BLaER1 treated with 17β-estradiol and CSF1 and Interleukin-3, amounts not matched to agents 10 nM and 100 nM (cell line): ENCODE data around the gene PCDH9.

ENCODE experiments used
- H3K27ac ChIP-seq, 11 experiments: shearing (Covaris generic); formaldehyde crosslinking; 2 replicates each; pipeline ENCODE4 v1.8.1; 2022
- H3K27me3 ChIP-seq, 11 experiments: shearing (Covaris generic); formaldehyde crosslinking; 2 replicates each; pipeline ENCODE4 v1.8.1; 2022
- H3K36me3 ChIP-seq, 11 experiments: shearing (Covaris generic); formaldehyde crosslinking; 2 replicates each; pipeline ENCODE4 v1.8.1; 2022
- H3K4me1 ChIP-seq, 10 experiments: shearing (Covaris generic); formaldehyde crosslinking; 2 replicates each; pipeline ENCODE4 v1.8.1; 2022
- H3K4me2 ChIP-seq, 11 experiments: shearing (Covaris generic); formaldehyde crosslinking; 2 replicates each; pipeline ENCODE4 v1.8.1; 2022
- H3K4me3 ChIP-seq, 10 experiments: shearing (Covaris generic); formaldehyde crosslinking; 2 replicates each; pipeline ENCODE4 v1.8.1; 2022
- H3K9ac ChIP-seq, 11 experiments: shearing (Covaris generic); formaldehyde crosslinking; 2 replicates each; pipeline ENCODE4 v1.8.1; 2022
- H3K9me3 ChIP-seq, 11 experiments: shearing (Covaris generic); formaldehyde crosslinking; replicated peaks in 1 of 11; 2 replicates each; pipeline ENCODE4 v1.8.1; 2022
- H4K20me1 ChIP-seq, 11 experiments: shearing (Covaris generic); formaldehyde crosslinking; 2 replicates each; pipeline ENCODE4 v1.8.1; 2022
- Cebpa-rat ChIP-seq, 11 experiments: shearing (Covaris generic); IDR thresholded peaks; 2 replicates each; pipeline ENCODE4 v1.8.1; 2022

Gene PCDH9

DNA sequence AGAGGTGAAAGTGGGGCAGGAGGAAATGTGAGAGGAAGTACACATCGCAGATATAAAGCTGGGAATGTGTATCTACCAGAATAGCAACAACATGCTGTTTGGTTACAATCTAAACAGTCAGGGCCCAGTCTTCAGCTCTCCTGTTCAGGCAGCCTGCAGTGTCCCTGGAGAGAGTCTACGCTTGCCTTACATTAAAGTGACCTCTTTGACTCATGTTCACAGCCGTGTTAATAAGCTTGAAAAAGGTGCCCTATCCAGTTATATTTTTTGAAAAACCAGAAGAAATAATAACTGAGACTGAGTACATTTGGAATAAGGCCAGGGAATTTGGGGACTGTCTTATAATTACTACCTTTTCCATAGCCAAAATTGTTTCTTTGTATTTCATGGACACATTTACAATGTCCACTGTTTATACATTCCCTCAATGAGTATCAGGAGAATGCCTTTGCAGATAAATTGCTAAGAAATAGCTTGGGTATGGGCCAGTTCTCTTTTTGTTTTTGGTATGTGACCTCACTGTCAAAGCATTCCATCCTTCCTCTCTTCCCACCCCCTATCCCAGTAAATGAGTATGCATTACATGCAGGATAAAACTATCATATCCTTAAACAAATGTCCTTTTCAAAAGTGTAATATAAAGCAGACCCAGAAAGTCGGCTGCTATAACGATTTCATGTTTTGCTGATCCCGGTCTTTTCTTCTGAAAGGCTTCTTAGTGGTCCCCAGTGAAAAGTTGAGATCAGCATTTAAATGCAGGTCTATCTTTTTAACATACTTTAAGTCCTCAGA is 82.6 kb downstream of the PCDH9 start:
- H3K4me2 ChIP-seq: peak overlapping the region; percentile 64 to 87 (median 77)
- H3K4me3 ChIP-seq: peak overlapping the region in 8 of 10 experiments; percentile 10 to 58 (median 42); a peak in 11 of 20 replicates

DNA sequence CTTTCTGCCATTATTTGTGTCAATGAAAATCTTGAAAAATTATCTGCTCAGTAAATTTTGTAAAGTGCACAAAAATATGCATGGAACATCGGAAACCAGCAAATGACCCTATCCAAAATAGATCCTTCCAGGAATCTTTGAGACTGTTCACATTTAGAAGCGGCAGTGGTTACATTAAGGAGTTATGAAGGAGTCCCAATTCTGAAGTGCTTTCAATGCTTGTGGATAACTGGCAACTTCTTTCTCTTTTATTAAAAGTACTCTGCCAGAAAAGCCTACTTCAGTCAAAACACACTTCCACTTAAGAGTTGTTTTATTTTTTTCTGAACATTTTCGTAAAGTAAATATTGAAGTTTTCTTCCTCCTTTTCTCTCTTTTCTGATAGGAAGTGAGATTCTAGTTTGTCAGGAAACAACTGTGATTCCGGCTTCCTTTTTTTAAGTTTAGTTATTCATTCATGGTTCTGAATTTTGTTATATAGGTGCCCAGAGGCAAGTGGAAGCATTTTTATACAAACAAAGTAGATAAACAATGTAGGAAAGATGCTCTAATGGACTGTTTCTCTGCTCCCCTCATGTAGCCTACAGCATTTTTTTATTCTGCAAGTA is 83.5 kb downstream of the PCDH9 start:
- Histone ChIP-seq H3K27ac (peak overlapping the region in 10 of 11 experiments; percentile 32 to 65 (median 54); a peak in 18 of 22 replicates), H3K4me2 (peak overlapping the region; percentile 64 to 87 (median 77)), H3K9me3 (peaks cover 0 to 5% (median 0%) of the 10 kb centered on the region in 11 experiments; a peak in 2 of 22 replicates), H3K4me3 (peak overlapping the region; percentile 7 to 58 (median 40); a peak in 15 of 20 replicates), H3K27me3 (no peaks in the 10 kb centered on the region), H3K36me3 (no peaks in the 10 kb centered on the region), H3K4me1 (peaks cover 39 to 61% (median 48%) of the 10 kb centered on the region in 10 experiments), H4K20me1 (no peaks in the 10 kb centered on the region), H3K9ac (peak overlapping the region in 10 of 11 experiments; percentile 5 to 61 (median 34); a peak in 10 of 22 replicates)
- no peak for TF ChIP-seq Cebpa-rat (IDR thresholded peaks at IDR 0.05)

More for the DNA sequence above, 82.6 kb downstream of the PCDH9 start:
- Histone ChIP-seq H4K20me1 (no peaks in the 10 kb centered on the region), H3K27ac (peak overlapping the region in 10 of 11 experiments; percentile 32 to 65 (median 54); a peak in 17 of 22 replicates), H3K4me1 (peaks cover 39 to 61% (median 48%) of the 10 kb centered on the region in 10 experiments), H3K9ac (peak overlapping the region in 9 of 11 experiments; percentile 2 to 61 (median 38); a peak in 11 of 22 replicates), H3K9me3 (peaks cover 0 to 5% (median 0%) of the 10 kb centered on the region in 11 experiments; a peak in 2 of 22 replicates), H3K36me3 (no peaks in the 10 kb centered on the region), H3K27me3 (no peaks in the 10 kb centered on the region)
- no peak for TF ChIP-seq Cebpa-rat (IDR thresholded peaks at IDR 0.05)

DNA sequence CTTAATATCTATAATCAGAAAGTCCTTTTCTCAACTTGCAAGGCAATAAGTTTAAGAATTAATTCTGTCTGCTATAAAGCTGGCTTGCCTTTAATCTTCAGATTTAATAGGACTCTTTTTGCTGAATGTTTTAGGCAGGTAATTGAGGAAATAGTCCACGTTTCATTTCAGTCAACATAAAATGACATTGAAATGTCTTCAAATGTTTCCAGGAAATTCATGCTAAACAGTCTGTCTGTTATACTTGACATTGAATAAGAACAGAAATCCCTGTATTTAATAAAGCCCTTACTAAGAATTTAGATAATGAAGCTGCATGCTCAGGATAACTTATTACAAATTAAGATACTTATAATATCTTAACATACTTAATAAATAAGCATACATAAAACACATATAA is 84.2 kb downstream of the PCDH9 start:
- Histone ChIP-seq H3K27ac (peak overlapping the region in 2 of 11 experiments; percentile 57 to 58; a peak in 2 of 22 replicates), H3K4me1 (peaks cover 39 to 61% (median 48%) of the 10 kb centered on the region in 10 experiments), H3K4me2 (peak overlapping the region in 9 of 11 experiments; percentile 64 to 87 (median 79); a peak in 13 of 22 replicates), H3K27me3 (no peaks in the 10 kb centered on the region), H3K36me3 (no peaks in the 10 kb centered on the region), H3K9me3 (peaks cover 0 to 4% (median 0%) of the 10 kb centered on the region in 11 experiments; a peak in 2 of 22 replicates), H3K9ac (no peak overlapping the region), H4K20me1 (no peaks in the 10 kb centered on the region), H3K4me3 (no peak overlapping the region)
- TF ChIP-seq Cebpa-rat (IDR thresholded peaks at IDR 0.05): no peak

DNA sequence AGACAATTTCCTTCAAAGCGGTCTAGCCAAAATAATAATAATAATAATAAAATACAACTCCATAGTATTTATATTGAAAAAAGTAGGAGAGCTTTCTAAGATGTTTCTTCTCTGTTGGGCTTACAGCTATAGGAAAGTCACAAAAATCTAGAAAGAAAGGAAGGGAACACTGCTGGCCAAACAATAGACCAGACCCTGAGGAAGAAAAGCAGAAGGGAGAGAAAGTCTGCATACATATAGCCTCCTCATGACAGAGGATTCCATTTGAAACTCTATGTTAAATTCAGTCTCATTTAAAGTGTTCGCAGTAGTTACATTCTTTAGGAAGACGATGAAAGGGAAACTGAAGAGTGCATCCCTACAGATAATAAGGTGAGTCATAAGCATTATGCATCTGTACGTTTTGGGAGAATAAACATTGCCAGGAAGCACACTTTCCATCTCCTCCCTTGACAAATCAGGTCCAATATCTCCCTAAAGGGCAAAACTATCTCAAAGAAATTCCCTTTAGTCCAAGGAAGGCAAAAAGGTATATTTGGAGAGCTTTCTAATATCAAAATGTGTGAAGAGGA is 86.5 kb downstream of the PCDH9 start:
- Histone ChIP-seq H3K4me3 (no peak overlapping the region), H3K36me3 (no peaks in the 10 kb centered on the region), H3K27ac (0 out of 22 replicates have a peak overlapping the region, but pooled peaks of 1 of the 11 experiments have one; percentile 7), H3K9me3 (no peaks in the 10 kb centered on the region), H4K20me1 (no peaks in the 10 kb centered on the region), H3K27me3 (no peaks in the 10 kb centered on the region), H3K4me2 (peak overlapping the region; percentile 33 to 83 (median 58)), H3K4me1 (peaks cover 39 to 50% (median 45%) of the 10 kb centered on the region in 10 experiments), H3K9ac (no peak overlapping the region)
- no peak for TF ChIP-seq Cebpa-rat (IDR thresholded peaks at IDR 0.05)

DNA sequence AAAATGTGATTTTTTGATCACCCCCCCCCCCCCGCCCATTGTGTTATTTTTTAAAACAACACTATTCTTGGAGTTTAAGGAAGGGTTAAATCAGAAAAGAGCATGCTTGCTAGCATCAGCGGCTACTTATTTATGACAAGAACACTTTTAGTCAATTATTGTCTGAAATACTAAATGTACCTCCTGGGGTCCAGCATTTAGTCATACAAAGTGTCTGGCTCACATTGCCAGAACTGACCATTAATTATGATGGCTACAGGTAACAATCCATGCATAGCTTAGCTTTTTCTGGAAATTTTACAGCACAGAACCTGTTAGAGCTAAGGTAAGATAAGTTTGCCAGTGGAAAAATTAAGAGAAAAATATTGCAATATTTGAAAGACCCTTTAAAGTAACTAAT is 90.1 kb downstream of the PCDH9 start:
- H3K36me3 ChIP-seq: no peaks in the 10 kb centered on the region
- no peak for TF ChIP-seq Cebpa-rat (IDR thresholded peaks at IDR 0.05)

DNA sequence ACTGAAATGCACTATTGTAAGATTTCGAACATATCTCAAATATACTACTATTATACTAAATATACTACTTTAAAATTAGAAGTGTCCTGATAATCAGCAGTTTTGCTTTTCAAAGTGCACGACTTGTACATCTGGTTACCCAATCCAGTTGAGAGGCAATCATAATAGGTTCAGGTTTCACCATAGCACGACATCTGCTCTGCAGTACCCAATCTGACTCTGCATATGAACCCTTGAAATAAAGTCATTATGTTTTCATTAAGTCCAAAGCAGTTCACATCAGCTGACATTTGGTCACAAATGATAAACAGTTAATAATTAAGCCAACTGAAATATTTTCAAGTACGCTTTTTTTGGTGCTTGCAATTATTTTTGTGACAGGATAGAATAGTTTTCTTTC is 90.6 kb downstream of the PCDH9 start:
- Histone ChIP-seq H3K27ac (no peak overlapping the region), H3K4me2 (no peak overlapping the region), H3K27me3 (no peaks in the 10 kb centered on the region)

More for the DNA sequence above, 90.1 kb downstream of the PCDH9 start:
- peaks cover 13 to 26% (median 16%) of the 10 kb centered on the region in 10 experiments for H3K4me1 ChIP-seq
- no peak overlapping the region for H3K4me2 ChIP-seq
- no peaks in the 10 kb centered on the region for H3K27me3 ChIP-seq
- H3K9ac ChIP-seq: no peak overlapping the region
- no peak overlapping the region for H3K27ac ChIP-seq
- no peaks in the 10 kb centered on the region for H4K20me1 ChIP-seq
- H3K4me3 ChIP-seq: no peak overlapping the region
- no peaks in the 10 kb centered on the region for H3K9me3 ChIP-seq

DNA sequence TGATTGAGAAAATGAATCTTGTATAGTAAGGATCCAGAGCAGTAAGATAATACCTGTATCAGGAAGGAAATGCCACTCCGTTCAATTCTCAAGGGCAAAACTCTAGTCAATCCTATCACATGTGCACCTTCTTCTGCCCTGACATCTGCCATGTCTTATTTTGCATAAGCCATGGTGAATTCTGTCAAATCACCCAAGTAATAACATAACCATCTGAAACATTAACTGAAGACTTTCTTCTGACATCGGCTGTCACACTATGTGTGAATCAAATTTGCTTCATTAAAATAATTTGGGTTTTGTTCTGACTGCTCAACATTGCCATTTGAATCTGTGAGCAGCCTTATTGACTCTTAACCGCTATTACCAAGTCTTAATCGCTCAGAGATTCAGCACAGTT is 91.2 kb downstream of the PCDH9 start:
- H4K20me1 ChIP-seq: no peaks in the 10 kb centered on the region
- no peak overlapping the region for H3K4me2 ChIP-seq
- H3K27ac ChIP-seq: no peak overlapping the region
- H3K36me3 ChIP-seq: no peaks in the 10 kb centered on the region
- TF ChIP-seq Cebpa-rat (IDR thresholded peaks at IDR 0.05): no peak
- H3K4me1 ChIP-seq: peaks cover 5 to 26% (median 11%) of the 10 kb centered on the region in 10 experiments
- H3K27me3 ChIP-seq: no peaks in the 10 kb centered on the region
- H3K9me3 ChIP-seq: no peaks in the 10 kb centered on the region
- H3K9ac ChIP-seq: no peak overlapping the region
- H3K4me3 ChIP-seq: no peak overlapping the region; a peak in 1 of 20 replicates

More for the DNA sequence above, 90.6 kb downstream of the PCDH9 start:
- Histone ChIP-seq H3K4me3 (no peak overlapping the region), H3K9me3 (no peaks in the 10 kb centered on the region), H3K4me1 (peaks cover 10 to 26% (median 13%) of the 10 kb centered on the region in 10 experiments), H3K36me3 (no peaks in the 10 kb centered on the region), H3K9ac (no peak overlapping the region), H4K20me1 (no peaks in the 10 kb centered on the region)
- TF ChIP-seq Cebpa-rat (IDR thresholded peaks at IDR 0.05): no peak

DNA sequence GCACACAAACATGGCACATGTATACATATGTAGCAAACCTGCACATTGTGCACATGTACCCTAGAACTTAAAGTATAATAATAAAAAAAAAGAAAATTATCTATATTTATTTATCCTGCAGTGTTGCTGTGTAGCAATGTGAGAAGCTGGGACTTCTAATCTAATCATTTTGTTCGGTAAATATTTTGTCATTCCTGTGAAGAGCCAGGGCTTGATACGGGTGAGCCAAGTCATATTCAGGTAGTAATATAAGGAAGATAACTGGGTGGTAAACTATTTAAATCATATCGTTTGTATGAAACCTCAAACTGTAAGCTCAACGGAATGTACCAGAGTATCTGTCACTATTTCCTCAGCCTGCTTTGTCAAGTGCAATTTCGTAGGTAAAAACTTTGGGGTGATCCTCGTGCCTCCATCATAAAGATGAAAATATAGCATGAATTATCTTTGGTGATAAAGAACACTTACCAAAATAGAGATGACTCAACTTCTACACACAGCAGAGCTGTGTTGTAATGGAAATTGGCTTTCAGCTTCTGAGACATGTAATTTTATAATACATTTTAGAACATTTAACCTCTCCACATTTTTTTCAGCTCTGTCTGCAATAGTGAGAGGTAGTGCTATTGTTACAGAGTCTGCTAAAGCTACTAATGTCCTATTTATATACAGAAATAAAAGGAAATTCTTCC is 92.9 kb downstream of the PCDH9 start:
- Histone ChIP-seq H3K4me1 (peaks cover 0 to 20% (median 5%) of the 10 kb centered on the region in 10 experiments; a peak in 7 of 20 replicates), H4K20me1 (no peaks in the 10 kb centered on the region), H3K27me3 (no peaks in the 10 kb centered on the region), H3K4me3 (no peak overlapping the region), H3K4me2 (no peak overlapping the region), H3K9ac (no peak overlapping the region), H3K9me3 (no peaks in the 10 kb centered on the region), H3K27ac (no peak overlapping the region), H3K36me3 (no peaks in the 10 kb centered on the region)
- TF ChIP-seq Cebpa-rat (IDR thresholded peaks at IDR 0.05): no peak
